ENCODE measurements around the gene ST8SIA5.

The ST8SIA5 gene

DNA sequence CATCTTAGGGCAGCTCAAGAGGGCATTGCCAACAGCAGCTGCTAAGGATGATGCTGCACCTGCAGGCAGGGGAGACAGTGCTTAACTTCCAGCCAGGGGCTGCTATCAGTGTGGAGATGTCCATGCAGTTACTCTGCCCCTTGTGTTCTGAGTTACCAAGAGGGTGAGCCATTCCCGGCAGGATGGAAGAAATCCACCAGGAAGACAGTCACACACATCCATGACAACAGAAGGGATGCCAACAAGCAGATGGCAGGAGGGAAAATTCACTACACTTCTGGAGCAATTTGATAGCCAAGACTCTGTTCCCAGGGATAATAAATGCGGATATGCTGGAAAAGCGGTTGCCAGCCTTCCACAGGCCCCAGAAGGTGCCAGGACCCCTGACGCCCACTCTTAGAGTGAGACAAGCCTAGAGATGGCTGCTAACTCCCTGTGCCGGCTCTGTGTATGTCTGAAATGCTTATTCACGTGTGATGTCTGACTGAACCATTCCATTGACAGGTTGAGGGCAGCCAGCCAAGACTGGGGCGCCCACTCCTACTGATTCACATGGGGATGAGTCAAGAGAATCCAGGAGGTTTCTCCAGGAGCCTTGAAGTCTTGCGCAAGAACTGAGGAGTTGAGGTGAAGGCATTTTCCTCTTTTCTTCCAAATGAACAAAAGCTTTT, 124.3 kb downstream of the ST8SIA5 start:
- no peak overlapping the region for H3K4me3 ChIP-seq (ENCODE audit: low read depth, low read length)

DNA sequence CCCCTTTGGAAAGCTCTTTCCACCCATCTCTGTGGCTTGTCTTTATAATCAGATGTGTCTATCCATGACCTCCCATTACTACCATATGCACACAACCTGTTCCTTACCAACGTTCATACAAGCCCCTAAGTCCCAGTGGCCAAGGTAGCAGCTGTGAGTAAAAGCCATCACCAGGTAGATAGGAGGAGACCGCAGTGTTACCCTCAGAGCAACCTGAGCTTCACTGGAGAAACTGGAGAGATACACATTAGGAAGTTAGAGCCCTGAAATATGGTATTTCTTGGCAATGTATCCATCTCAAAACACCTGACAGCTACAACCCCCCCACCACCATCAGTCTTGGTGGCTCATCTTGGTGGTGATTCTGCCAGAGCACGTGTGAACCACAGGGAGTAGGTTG, 125.9 kb downstream of the ST8SIA5 start:
- H3K4me3 ChIP-seq (ENCODE audit: low read depth, low read length): no peak overlapping the region

GRCh38 chr18:46630160-46630559, 126.7 kb downstream of the ST8SIA5 start:
- H3K4me3 ChIP-seq (ENCODE audit: low read depth, low read length): no peak overlapping the region

- H3K4me3 ChIP-seq (ENCODE audit: low read depth, low read length): no peak overlapping the region
These were observed 127.5 kb downstream of the ST8SIA5 start for GRCh38 chr18:46629361-46629760.

GRCh38 chr18:46628206-46628605, 128.6 kb downstream of the ST8SIA5 start:
- H3K4me3 ChIP-seq (ENCODE audit: low read depth, low read length): no peak overlapping the region

DNA sequence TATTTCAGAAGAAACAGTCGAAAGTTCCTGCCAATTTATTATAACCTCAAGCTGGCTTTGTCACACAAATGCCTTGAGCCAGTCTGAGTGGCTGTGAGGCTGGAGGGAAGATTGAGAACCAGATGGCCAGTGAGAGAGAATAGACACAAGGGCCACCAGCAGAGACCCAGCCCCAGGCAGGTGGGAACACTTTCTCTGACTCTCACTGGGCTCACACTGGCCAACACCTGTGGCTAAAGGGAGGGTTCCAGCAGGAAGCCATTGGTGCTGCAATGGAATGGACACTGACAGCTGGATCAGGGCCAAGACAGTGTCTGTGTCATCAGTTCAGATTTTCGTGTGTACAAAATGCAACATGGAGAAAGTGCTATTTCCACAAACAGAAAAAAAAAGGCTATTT, 129.7 kb downstream of the ST8SIA5 start:
- no peak overlapping the region for H3K4me3 ChIP-seq (ENCODE audit: low read depth, low read length)

DNA sequence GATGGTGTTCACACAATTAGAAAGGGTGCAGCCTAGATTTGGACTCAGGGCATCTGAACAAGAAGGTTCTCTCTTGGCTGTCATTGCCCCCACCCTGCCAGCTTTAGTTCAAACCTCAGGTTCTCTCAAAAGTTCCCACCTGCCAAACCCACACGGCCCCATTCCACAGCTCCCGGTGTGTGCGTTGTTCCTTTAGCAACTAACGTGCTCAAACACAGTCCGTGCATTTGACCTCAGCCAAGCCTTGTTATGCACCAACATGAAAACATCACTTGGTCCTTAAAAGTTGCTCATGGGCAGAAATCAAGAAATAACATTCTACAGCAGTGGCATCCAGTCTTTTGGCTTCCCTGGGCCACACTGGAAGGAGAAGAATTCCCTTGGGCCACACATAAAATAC, 131.8 kb downstream of the ST8SIA5 start:
- no peak overlapping the region for H3K4me3 ChIP-seq (ENCODE audit: low read depth, low read length)

- no peak overlapping the region for H3K4me3 ChIP-seq (ENCODE audit: low read depth, low read length)
These were observed 132.7 kb downstream of the ST8SIA5 start for GRCh38 chr18:46624127-46624526.

- no peak overlapping the region for H3K4me3 ChIP-seq (ENCODE audit: low read depth, low read length)
These were observed 133.3 kb downstream of the ST8SIA5 start for GRCh38 chr18:46623541-46623940.

DNA sequence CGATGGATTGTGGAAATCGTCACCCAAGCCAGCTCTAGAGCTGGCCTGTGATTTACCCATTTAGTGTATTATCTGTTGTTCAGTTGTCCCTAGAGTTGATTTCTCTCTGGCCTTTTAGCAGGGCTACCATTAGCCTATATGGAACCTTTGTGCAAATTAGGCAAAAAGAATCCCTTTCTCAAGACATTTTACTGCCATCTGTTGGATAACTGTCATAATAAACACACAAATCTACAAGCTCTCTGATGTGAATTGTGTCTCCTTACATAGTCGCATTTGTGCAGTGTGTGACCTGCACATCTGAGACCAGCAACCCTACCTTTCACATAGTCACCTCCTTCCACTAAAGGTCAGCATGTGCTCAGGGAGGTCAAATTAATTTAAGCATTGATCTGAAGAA, 133.9 kb downstream of the ST8SIA5 start:
- H3K4me3 ChIP-seq (ENCODE audit: low read depth, low read length): no peak overlapping the region

- H3K4me3 ChIP-seq (ENCODE audit: low read depth, low read length): no peak overlapping the region
These were observed 134.4 kb downstream of the ST8SIA5 start for GRCh38 chr18:46622451-46622850.

DNA sequence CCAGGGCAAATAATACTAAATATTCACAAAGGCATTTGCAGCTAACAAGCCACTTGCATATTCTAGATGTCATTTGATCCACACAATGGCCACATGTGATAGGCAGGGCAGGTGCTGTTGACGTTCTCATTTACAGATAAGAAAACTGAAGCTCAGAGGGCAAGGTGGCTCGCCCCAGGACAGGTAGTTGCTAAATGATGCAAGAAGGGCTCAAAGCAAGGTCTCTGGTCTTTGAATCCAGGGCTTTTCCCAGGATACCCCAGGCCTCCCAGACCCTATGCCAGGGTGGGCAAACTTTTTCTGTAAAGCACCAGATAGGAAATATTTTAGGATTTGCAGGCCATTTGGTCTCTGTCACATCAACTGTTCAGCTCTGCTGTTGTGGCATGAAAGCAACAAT, 135.0 kb downstream of the ST8SIA5 start:
- H3K4me3 ChIP-seq (ENCODE audit: low read depth, low read length): no peak overlapping the region

DNA sequence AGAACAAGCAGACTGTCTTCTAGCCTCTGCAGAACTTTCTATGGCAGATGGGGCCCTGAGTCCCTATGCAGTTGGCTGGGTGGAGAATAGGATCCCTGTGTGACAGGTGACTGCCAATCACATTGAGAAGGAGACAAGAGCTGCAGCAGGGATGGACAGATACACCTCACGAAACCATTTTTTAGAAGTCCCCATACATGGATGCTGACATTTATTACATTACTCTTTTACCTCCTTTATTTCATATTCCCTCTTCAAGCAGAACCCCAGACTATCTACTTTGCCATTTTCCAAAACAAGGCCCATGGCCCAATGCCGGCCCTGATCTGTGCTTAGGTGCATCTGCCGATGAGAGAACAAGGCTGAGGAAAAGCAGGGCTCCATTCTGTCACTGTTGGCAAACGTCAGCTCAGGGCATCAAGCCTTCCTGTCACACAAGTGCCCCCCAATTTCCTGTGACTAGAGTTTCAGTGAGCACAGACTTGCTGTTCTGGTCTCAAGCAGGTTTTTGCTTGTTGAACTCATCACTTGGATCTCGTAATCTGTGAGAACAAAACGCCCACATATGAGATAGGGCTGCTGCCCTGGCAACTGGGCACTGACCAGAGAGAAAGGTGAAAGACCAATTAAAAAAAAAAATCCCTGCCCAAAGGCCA, 135.6 kb downstream of the ST8SIA5 start:
- no peak overlapping the region for H3K4me3 ChIP-seq (ENCODE audit: low read depth, low read length)

DNA sequence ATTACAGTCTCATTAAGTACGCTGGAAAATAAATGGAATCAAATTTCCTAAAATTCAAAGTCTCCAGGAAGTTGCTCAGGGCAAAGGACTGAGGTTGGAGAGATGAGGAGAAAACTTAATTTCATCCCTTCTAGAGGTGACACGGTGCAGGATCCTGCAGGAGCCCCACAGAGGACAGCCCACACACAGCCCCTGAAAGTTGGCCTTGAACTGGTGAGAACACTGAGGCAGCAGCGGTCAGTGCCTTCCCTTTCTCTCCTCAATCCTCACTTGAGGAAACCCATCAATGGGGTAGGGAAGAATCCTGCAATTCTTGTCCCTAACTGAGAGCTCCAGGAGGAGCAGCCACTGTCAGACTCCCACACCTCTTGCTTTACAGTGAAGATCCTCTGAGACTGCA, 137.3 kb downstream of the ST8SIA5 start:
- H3K4me3 ChIP-seq (ENCODE audit: low read depth, low read length): no peak overlapping the region
